ENCODE measurements around the gene HTT.
"Not testable (repeated sequence)": the region's sequence is repeated elsewhere in the genome, so short reads cannot be mapped to it uniquely, and the experiment has no call there.

The HTT gene

DNA sequence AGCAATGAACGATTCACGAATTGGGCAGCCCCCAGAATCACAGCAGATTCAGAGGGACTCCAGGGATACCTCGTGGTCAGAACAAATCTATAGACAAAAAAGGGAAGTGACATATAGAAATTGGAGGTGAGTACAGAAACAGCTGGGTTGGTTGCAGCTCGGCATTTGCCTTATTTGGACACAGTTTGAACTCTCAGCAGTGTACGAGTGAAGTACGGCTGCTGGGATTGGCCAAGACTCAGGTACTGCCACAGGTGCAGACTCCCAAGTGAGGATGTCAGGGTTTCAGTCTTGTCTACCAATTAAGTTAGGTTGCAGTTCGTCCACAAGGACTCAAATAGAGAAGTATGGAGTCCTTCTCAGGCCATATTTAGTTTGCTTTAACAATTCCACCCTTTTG, 28.3 kb upstream of the HTT start:
- Histone ChIP-seq H3K36me3 (ENCODE audit: control insufficient read depth, insufficient read depth, low read length) (no peaks in the 10 kb centered on the region), H3K4me1 (ENCODE audit: control insufficient read depth, insufficient read depth, low read length) (no peaks in the 10 kb centered on the region), H3K4me3 (ENCODE audit: insufficient read depth, low read depth, low read length) (no peak overlapping the region), H3K27ac (ENCODE audit: insufficient read depth, low read depth, low read length, poor library complexity, severe bottlenecking) (no peak overlapping the region), H3K27me3 (ENCODE audit: control insufficient read depth, insufficient read depth, low read length, poor library complexity, severe bottlenecking) (peaks cover 18% of the 10 kb centered on the region), H3K9me3 (ENCODE audit: control insufficient read depth, low read length) (no peaks in the 10 kb centered on the region)
- WGBS, 2 experiments: 90 to 93% methylated on average over 7 of the region's 7 CpGs

DNA sequence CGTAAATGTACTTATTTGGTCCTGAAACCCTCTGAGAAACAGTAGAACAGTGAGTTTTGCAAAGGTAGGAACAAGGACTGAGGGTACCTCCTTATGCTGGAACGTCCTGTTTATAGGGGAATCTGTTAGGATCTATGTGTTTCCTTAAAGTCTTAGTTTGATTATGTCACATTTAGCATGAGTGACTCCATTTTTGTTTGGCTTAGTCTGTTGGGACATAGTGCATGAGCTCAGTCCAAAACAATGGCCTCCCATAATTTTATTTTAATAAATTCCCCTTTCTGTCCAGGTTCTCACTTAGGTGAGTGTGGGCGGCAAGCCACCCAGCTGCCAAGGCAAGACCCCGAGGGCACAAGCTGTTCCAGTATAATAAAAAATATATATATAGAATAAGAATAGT, 27.9 kb upstream of the HTT start:
- no peaks in the 10 kb centered on the region for H3K4me1 ChIP-seq (ENCODE audit: control insufficient read depth, insufficient read depth, low read length)
- peaks cover 13% of the 10 kb centered on the region for H3K27me3 ChIP-seq (ENCODE audit: control insufficient read depth, insufficient read depth, low read length, poor library complexity, severe bottlenecking)
- no peaks in the 10 kb centered on the region for H3K9me3 ChIP-seq (ENCODE audit: control insufficient read depth, low read length)
- H3K36me3 ChIP-seq (ENCODE audit: control insufficient read depth, insufficient read depth, low read length): no peaks in the 10 kb centered on the region
- H3K27ac ChIP-seq (ENCODE audit: insufficient read depth, low read depth, low read length, poor library complexity, severe bottlenecking): no peak overlapping the region
- WGBS, 2 experiments: 82 to 94% methylated on average over 2 to 3 of the region's 4 CpGs
- no peak overlapping the region for H3K4me3 ChIP-seq (ENCODE audit: insufficient read depth, low read depth, low read length)

DNA sequence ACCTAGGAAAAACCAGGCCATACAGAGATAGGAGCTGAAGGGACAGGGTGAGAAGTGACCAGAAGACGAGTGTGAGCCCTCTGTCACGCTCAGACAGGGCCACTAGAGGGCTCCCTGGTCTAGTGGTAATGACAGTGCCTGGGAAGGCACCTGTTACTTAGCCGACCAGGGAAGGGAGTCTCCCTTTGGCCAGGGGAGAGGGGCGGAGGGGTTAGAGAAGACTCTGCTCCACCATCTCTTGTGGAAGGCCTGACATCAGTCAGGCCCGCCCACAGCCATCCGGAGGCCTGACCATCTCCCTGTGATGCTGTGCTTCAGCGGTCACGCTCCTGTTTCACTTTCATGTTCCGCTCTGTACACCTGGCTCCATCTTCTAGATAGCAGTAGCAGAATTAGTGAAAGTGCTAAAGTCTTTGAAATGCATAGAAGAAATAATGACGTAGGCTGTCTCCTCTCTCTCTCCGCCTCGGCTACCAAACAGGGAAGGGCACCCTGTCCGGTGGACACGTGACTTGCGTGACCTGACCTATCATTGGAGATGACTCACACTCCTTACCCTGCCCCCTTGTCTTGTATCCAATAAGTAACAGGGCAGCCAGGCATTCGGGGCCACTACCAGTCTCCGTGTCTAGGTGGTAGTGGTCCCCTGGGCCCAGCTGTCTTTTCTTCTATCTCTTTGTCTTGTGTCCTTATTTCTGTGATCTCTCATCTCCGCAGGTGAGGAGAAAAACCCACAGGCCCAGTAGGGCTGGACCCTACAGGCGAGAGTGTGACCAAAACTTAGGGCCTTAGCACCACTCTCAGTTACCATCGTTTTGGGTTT, 26.8 kb upstream of the HTT start:
- Histone ChIP-seq H3K9me3 (ENCODE audit: control insufficient read depth, low read length) (no peaks in the 10 kb centered on the region), H3K36me3 (ENCODE audit: control insufficient read depth, insufficient read depth, low read length) (no peaks in the 10 kb centered on the region), H3K4me3 (ENCODE audit: insufficient read depth, low read depth, low read length) (no peak overlapping the region), H3K4me1 (ENCODE audit: control insufficient read depth, insufficient read depth, low read length) (no peaks in the 10 kb centered on the region), H3K27me3 (ENCODE audit: control insufficient read depth, insufficient read depth, low read length, poor library complexity, severe bottlenecking) (peaks cover 3% of the 10 kb centered on the region), H3K27ac (ENCODE audit: insufficient read depth, low read depth, low read length, poor library complexity, severe bottlenecking) (no peak overlapping the region)
- 67 to 68% methylated on average over 20 of the region's 20 CpGs for WGBS, 2 experiments

DNA sequence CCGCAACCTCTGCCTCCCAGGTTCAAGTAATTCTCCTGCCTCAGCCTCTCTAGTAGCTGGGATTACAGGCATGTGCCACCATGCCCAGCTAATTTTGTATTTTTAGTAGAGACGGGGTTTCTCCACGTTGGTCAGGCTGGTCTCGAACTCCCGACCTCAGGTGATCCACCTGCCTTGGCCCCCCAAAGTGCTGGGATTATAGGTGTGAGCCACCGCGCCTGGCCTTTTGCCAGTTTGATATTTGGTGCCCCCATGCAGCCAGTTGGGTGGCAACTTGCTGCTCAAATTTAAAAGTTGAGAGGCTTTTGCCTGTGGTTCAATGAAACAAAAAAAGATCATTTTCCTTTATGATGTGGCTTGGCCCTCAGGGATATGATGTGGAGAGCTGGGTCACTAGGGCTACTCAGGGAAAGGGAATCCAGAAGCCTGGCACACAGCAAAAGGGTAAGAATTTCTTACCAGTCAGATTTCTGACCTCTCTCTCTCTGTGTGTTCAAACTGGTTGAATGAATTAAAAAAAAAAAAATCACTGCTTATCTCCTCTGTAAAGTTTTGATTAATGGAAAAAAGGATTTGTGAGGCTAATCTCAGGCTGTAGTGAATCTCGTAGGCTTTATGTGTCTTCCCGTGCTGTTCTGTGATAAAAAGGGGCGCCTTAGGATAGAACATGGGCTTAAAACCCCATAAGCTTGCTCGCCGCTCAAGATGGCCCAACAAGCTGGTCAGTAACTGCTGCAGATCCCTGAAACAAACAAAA, 23.2 kb upstream of the HTT start:
- not testable (repeated sequence) for H3K9me3 ChIP-seq (ENCODE audit: control insufficient read depth, low read length); H3K27ac ChIP-seq (ENCODE audit: insufficient read depth, low read depth, low read length, poor library complexity, severe bottlenecking); H3K4me3 ChIP-seq (ENCODE audit: insufficient read depth, low read depth, low read length); H3K36me3 ChIP-seq (ENCODE audit: control insufficient read depth, insufficient read depth, low read length); H3K27me3 ChIP-seq (ENCODE audit: control insufficient read depth, insufficient read depth, low read length, poor library complexity, severe bottlenecking); H3K4me1 ChIP-seq (ENCODE audit: control insufficient read depth, insufficient read depth, low read length)
- WGBS, 2 experiments: 85 to 89% methylated on average over 12 of the region's 12 CpGs

DNA sequence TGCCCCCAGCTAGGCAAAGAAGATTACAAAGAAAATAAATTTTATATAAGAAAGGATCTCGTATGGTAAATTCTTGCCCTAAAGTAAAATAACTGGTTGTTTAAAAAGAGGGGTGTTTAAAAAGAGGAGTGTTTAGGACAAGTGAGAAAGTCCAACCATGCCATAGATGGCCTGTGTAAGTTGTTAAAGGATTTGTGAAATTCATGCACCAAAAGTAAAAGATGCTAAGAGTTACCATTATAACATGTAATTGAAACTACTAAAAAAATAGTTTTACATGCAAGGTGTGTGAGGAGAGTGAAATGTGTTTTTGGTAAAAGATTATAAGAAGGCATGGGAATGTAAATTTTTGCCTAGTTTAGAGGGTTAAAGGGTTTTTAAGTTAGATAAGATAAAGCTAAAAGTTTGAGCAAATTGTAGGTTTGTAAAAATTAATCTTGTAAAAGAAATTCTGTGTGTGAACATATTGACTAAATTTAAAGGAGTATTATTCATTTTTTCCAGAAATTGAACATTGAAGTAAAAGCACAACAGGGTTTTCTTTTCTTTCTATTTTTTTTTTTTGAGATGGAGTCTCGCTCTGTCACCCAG, 20.2 kb upstream of the HTT start:
- Histone ChIP-seq H3K4me3 (ENCODE audit: insufficient read depth, low read depth, low read length) (no peak overlapping the region), H3K9me3 (ENCODE audit: control insufficient read depth, low read length) (peaks cover 3% of the 10 kb centered on the region), H3K36me3 (ENCODE audit: control insufficient read depth, insufficient read depth, low read length) (no peaks in the 10 kb centered on the region), H3K27me3 (ENCODE audit: control insufficient read depth, insufficient read depth, low read length, poor library complexity, severe bottlenecking) (no peaks in the 10 kb centered on the region), H3K4me1 (ENCODE audit: control insufficient read depth, insufficient read depth, low read length) (no peaks in the 10 kb centered on the region), H3K27ac (ENCODE audit: insufficient read depth, low read depth, low read length, poor library complexity, severe bottlenecking) (no peak overlapping the region)
- 91 to 94% methylated on average over 2 of the region's 2 CpGs for WGBS, 2 experiments

DNA sequence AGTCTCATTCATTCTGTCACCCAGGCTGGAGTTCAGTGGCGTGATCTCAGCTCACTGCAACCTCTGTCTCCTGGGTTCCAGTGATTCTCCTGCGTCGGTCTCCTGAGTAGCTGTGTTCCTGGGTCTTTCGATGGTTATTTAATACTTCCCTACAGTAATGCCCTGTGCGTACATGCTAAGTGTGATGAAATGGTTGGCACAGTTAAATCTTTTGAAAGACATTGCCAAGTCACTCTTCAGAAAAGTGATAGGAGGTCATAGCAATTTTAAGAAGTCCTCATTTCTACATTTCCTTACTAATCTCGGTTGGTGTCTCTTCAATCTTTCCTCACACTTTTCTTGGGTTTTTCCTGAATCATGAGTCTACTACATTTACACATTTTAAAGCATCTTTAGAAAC, 14.5 kb upstream of the HTT start:
- Histone ChIP-seq H3K27ac (ENCODE audit: insufficient read depth, low read depth, low read length, poor library complexity, severe bottlenecking) (no peak overlapping the region), H3K9me3 (ENCODE audit: control insufficient read depth, low read length) (peaks cover 3% of the 10 kb centered on the region), H3K4me3 (ENCODE audit: insufficient read depth, low read depth, low read length) (no peak overlapping the region), H3K27me3 (ENCODE audit: control insufficient read depth, insufficient read depth, low read length, poor library complexity, severe bottlenecking) (no peaks in the 10 kb centered on the region), H3K4me1 (ENCODE audit: control insufficient read depth, insufficient read depth, low read length) (no peaks in the 10 kb centered on the region), H3K36me3 (ENCODE audit: control insufficient read depth, insufficient read depth, low read length) (no peaks in the 10 kb centered on the region)
- 95 to 97% methylated on average over 6 of the region's 6 CpGs for WGBS, 2 experiments

DNA sequence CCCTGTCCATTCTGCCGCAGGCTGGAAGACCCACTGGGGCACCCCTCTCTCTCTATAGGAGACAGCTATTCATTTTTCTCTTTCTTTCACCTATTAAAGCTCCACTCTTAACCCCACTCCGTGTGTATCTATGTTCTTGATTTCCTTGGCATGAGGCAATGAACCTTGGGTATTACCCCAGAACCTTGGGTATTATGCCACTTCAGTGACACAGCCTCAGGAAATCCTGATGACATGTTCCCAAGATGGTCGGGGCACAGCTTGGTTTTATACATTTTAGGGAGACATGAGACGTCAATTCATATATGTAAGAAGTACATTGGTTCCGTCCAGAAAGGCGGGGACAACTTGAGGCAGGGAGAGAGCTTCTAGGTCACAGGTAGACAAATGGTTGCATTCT, 13.5 kb upstream of the HTT start:
- Histone ChIP-seq H3K4me3 (ENCODE audit: insufficient read depth, low read depth, low read length) (no peak overlapping the region), H3K9me3 (ENCODE audit: control insufficient read depth, low read length) (no peaks in the 10 kb centered on the region), H3K27me3 (ENCODE audit: control insufficient read depth, insufficient read depth, low read length, poor library complexity, severe bottlenecking) (no peaks in the 10 kb centered on the region), H3K27ac (ENCODE audit: insufficient read depth, low read depth, low read length, poor library complexity, severe bottlenecking) (no peak overlapping the region), H3K36me3 (ENCODE audit: control insufficient read depth, insufficient read depth, low read length) (no peaks in the 10 kb centered on the region), H3K4me1 (ENCODE audit: control insufficient read depth, insufficient read depth, low read length) (no peaks in the 10 kb centered on the region)
- 93 to 98% methylated on average over 6 of the region's 6 CpGs for WGBS, 2 experiments

DNA sequence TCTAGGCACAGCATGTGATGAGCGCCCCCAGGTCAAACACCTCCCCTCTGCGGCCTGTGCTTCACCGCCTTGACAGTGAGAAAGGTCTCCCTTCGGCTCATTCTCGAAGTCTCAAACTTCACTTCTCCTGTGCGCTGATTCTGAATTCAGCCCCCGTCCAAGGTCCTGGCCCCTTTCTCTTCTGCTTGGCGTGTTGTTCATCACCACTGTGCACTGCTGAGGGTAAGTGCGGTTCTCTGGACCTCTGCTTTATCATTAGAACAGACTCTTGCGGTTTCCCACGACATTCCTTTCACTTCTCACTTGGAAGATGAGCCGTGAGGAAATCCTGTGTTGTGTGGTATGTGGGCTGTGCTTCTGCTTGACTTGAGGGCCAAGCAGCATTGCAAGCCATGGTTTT, 12.0 kb upstream of the HTT start:
- H3K36me3 ChIP-seq (ENCODE audit: control insufficient read depth, insufficient read depth, low read length): no peaks in the 10 kb centered on the region
- no peaks in the 10 kb centered on the region for H3K9me3 ChIP-seq (ENCODE audit: control insufficient read depth, low read length)
- H3K4me3 ChIP-seq (ENCODE audit: insufficient read depth, low read depth, low read length): no peak overlapping the region
- no peak overlapping the region for H3K27ac ChIP-seq (ENCODE audit: insufficient read depth, low read depth, low read length, poor library complexity, severe bottlenecking)
- 92 to 93% methylated on average over 12 of the region's 12 CpGs for WGBS, 2 experiments
- no peaks in the 10 kb centered on the region for H3K27me3 ChIP-seq (ENCODE audit: control insufficient read depth, insufficient read depth, low read length, poor library complexity, severe bottlenecking)
- H3K4me1 ChIP-seq (ENCODE audit: control insufficient read depth, insufficient read depth, low read length): no peaks in the 10 kb centered on the region

DNA sequence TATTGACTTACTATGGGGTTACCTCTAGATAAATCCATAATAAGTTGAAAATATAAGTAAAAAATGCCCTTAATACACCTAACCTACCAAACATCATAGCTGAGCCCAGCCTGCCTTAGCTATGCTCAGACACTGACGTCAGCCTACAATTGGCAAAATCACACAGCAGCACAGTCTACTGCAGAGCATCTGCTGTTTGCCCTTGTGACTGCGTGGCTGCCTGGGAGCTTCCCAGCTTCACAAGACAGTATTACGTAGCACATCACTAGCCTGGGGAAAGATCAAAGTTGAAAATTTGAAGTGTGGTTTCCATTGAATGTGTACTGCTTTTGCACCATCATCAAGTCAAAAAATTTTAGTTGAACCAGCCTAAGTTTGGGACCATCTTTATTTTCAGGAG, 8.9 kb upstream of the HTT start:
- 86 to 90% methylated on average over 3 of the region's 3 CpGs for WGBS, 2 experiments
- Histone ChIP-seq H3K27me3 (ENCODE audit: control insufficient read depth, insufficient read depth, low read length, poor library complexity, severe bottlenecking) (no peaks in the 10 kb centered on the region), H3K36me3 (ENCODE audit: control insufficient read depth, insufficient read depth, low read length) (no peaks in the 10 kb centered on the region), H3K4me3 (ENCODE audit: insufficient read depth, low read depth, low read length) (no peak overlapping the region), H3K9me3 (ENCODE audit: control insufficient read depth, low read length) (no peaks in the 10 kb centered on the region), H3K27ac (ENCODE audit: insufficient read depth, low read depth, low read length, poor library complexity, severe bottlenecking) (no peak overlapping the region), H3K4me1 (ENCODE audit: control insufficient read depth, insufficient read depth, low read length) (no peaks in the 10 kb centered on the region)

DNA sequence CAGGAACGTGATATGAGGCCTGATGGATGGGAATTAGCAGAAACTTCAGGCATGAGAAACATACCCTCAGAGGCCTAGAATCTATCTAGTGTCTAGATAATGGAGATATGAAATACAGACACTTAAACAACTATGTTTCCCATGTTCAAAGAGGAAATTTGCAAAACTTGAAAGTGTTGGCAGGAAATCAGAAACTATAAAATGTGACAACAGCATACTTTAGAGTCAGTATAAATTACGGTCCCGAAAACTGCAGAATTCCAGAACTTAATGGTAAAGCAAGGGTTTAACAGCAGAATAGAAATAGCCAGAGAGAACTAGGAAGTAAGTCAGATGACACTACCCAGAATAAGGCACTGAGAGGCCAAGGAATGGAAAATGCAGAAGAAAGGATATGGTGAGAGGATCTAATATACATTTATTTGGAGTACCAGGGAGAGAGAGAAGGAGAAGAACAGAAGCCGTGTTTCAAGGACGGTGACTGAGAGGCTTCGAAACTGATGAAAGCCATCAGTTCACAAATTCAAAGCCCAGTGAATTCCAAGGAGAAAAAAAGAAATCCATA, 7.6 kb upstream of the HTT start:
- H3K27ac ChIP-seq (ENCODE audit: insufficient read depth, low read depth, low read length, poor library complexity, severe bottlenecking): no peak overlapping the region
- 93 to 94% methylated on average over 5 to 6 of the region's 6 CpGs for WGBS, 2 experiments
- no peaks in the 10 kb centered on the region for H3K36me3 ChIP-seq (ENCODE audit: control insufficient read depth, insufficient read depth, low read length)
- no peaks in the 10 kb centered on the region for H3K9me3 ChIP-seq (ENCODE audit: control insufficient read depth, low read length)
- no peak overlapping the region for H3K4me3 ChIP-seq (ENCODE audit: insufficient read depth, low read depth, low read length)
- no peaks in the 10 kb centered on the region for H3K4me1 ChIP-seq (ENCODE audit: control insufficient read depth, insufficient read depth, low read length)
- no peaks in the 10 kb centered on the region for H3K27me3 ChIP-seq (ENCODE audit: control insufficient read depth, insufficient read depth, low read length, poor library complexity, severe bottlenecking)

Measured in ectodermal cell (in vitro differentiated cells).